Neural progenitor cell (in vitro differentiated cells): Measurements from ENCODE around the gene SMARCE1.

Experiments
- EZH2 ChIP-seq: fragments of 200-600 bp; sonication (generic); IDR thresholded peaks from 2 replicates; pipeline ENCODE4 v1.6.1; 2017; ENCODE audit warnings: antibody characterized with exemption, mild to moderate bottlenecking, moderate library complexity
- EZH2phosphoT487 ChIP-seq: fragments of 200-600 bp; sonication (generic); IDR thresholded peaks from 2 replicates; pipeline ENCODE4 v1.6.1; 2017; ENCODE audit warnings: antibody characterized with exemption
- TF ChIP-seq, protein P1 (sequence below): fragments of 200-600 bp; sonication (generic); IDR thresholded peaks from 2 replicates; pipeline ENCODE4 v1.5.1; 2017; ENCODE audit warnings: antibody characterized with exemption, mild to moderate bottlenecking

DNA sequence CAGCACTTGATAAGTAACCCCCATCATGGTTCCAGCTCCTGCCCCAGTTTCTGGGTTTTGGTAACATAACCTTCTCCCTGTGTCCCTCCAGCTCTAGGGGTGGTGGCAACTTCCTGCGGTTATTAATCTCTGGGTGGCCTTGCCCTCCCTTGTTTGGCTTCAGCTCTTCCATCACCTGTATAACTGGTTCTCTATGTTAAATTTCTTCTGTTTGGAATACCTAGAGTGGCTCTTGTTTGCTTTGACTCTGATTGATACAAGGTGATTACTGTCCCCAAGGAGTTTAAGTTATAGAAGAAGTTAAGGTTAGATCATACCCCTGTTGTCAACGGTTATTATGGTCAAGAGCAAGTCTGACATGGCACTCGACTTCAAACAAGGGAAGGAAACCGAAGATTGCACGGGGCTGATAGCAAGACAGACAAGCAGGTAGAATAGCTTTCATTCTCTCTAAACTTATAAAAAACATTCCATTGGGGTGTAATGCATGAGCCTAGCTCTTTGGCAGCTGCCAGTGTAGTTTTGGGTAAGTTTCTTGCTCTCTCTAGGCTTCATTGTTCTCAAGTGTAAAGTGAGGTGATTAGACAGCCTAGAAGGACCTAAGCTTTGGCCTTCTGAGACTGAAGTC, 71.4 kb downstream of the SMARCE1 start:
- TF ChIP-seq, protein P1, sequence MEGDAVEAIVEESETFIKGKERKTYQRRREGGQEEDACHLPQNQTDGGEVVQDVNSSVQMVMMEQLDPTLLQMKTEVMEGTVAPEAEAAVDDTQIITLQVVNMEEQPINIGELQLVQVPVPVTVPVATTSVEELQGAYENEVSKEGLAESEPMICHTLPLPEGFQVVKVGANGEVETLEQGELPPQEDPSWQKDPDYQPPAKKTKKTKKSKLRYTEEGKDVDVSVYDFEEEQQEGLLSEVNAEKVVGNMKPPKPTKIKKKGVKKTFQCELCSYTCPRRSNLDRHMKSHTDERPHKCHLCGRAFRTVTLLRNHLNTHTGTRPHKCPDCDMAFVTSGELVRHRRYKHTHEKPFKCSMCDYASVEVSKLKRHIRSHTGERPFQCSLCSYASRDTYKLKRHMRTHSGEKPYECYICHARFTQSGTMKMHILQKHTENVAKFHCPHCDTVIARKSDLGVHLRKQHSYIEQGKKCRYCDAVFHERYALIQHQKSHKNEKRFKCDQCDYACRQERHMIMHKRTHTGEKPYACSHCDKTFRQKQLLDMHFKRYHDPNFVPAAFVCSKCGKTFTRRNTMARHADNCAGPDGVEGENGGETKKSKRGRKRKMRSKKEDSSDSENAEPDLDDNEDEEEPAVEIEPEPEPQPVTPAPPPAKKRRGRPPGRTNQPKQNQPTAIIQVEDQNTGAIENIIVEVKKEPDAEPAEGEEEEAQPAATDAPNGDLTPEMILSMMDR = no peak
- TF ChIP-seq EZH2phosphoT487 (no peak), EZH2 (no peak)
